ENCODE data around the gene SOCS3.

GRCh38 chr17:78391051-78391431, 31.2 kb upstream of the SOCS3 start:
- TF ChIP-seq CTCF (conservative IDR thresholded peaks at IDR 0.05; ENCODE audit: low read length) (no peak), EZH2phosphoT487 (IDR thresholded peaks at IDR 0.05; ENCODE audit: borderline replicate concordance, low read depth, low read length) (no peak)

Measured in OCI-LY7 (cell line).